HG03139 (cell line): Measurements from ENCODE around the gene NAV2.
"Not testable (repeated sequence)": the region's sequence is repeated elsewhere in the genome, so short reads cannot be mapped to it uniquely, and the experiment has no call there.

ENCODE experiments used
- ATAC-seq: cut with Tn5 transposase; IDR thresholded peaks from one replicate; pipeline ENCODE4 v1.9.1; 2021; ENCODE audit not compliant: unreplicated experiment

Gene NAV2

GRCh38 chr11:19938866-19939265, 226.2 kb downstream of the NAV2 start:
- no peak for ATAC-seq

- ATAC-seq = no peak
These were observed 226.8 kb downstream of the NAV2 start for GRCh38 chr11:19939415-19939929.

- ATAC-seq = no peak
These were observed 228.2 kb downstream of the NAV2 start for GRCh38 chr11:19940831-19941230.

GRCh38 chr11:19946681-19947080, 234.0 kb downstream of the NAV2 start:
- no peak for ATAC-seq

- no peak for ATAC-seq
These were observed 235.0 kb downstream of the NAV2 start for GRCh38 chr11:19947537-19948114.

GRCh38 chr11:19949606-19950005, 237.0 kb downstream of the NAV2 start:
- no peak for ATAC-seq

GRCh38 chr11:19951558-19952115, 239.0 kb downstream of the NAV2 start:
- peak; percentile 85 for ATAC-seq

- ATAC-seq = no peak
These were observed 239.5 kb downstream of the NAV2 start for GRCh38 chr11:19952116-19952605.

GRCh38 chr11:19952911-19953310, 240.3 kb downstream of the NAV2 start:
- ATAC-seq = no peak

- ATAC-seq = no peak
These were observed 240.7 kb downstream of the NAV2 start for GRCh38 chr11:19953336-19953735.

- no peak for ATAC-seq
These were observed 241.3 kb downstream of the NAV2 start for GRCh38 chr11:19953909-19954308.

GRCh38 chr11:19954899-19955298, 242.3 kb downstream of the NAV2 start:
- ATAC-seq = no peak

- ATAC-seq = no peak
These were observed 243.0 kb downstream of the NAV2 start for GRCh38 chr11:19955660-19956059.

GRCh38 chr11:19956228-19956627, 243.6 kb downstream of the NAV2 start:
- no peak for ATAC-seq

- ATAC-seq = no peak
These were observed 244.8 kb downstream of the NAV2 start for GRCh38 chr11:19957294-19957943.

- no peak for ATAC-seq
These were observed 245.6 kb downstream of the NAV2 start for GRCh38 chr11:19958204-19958603.

- ATAC-seq = no peak
These were observed 246.6 kb downstream of the NAV2 start for GRCh38 chr11:19959210-19959609.

- ATAC-seq = no peak
These were observed 247.0 kb downstream of the NAV2 start for GRCh38 chr11:19959648-19960059.

GRCh38 chr11:19960410-19960809, 247.8 kb downstream of the NAV2 start:
- ATAC-seq = not testable (repeated sequence)

- no peak for ATAC-seq
These were observed 248.6 kb downstream of the NAV2 start for GRCh38 chr11:19961225-19961624.

GRCh38 chr11:19962053-19962800, 249.6 kb downstream of the NAV2 start:
- ATAC-seq = no peak

- ATAC-seq = no peak
These were observed 250.2 kb downstream of the NAV2 start for GRCh38 chr11:19962801-19963175.
